GM12864 (cell line): Measurements from ENCODE around the gene RASSF7.

ENCODE experiments used
- DNase-seq: peaks from one replicate; pipeline ENCODE4 v3.0.0-alpha.2; 2011; ENCODE audit warnings: low read depth
- H3K4me3 ChIP-seq: 2 replicates; pipeline ENCODE4 v1.5.1; 2011; ENCODE audit warnings: mild to moderate bottlenecking, low read depth, low read length, control low read depth
- TF ChIP-seq, protein P1 (sequence below): IDR thresholded peaks from 2 replicates; pipeline ENCODE4 v1.5.1; 2011; ENCODE audit warnings: low read depth, mild to moderate bottlenecking, moderate library complexity, low read length, control low read depth, inconsistent platforms; ENCODE audit errors: missing control alignments

RASSF7 gene

DNA sequence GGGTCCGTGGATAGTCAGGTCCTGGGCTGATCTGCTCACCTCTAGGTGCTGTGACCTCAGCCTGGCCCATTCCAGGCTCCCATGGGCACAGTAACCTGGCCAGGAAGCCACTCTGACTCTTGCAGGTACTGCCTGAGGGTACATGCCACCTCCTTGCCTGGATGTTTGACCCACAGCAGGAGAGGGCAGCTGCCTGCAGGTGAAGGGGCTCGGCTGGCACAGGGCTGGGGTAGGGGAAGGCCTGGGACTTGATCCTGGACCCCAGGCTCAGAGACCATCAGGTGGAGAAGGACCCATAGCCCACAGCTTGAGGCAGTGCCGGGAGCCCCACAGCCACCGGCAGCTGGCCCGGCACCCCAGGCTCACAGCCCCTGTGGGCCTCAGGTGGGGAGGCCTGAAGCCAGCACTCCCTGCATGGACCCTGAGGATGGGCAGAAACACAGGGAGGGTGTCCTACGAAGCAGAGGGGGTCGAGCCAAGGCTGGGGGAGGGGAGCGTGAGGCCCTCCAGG lies 20.7 kb upstream of the RASSF7 start:
- DNase-seq, result no peak
- TF ChIP-seq, protein P1, sequence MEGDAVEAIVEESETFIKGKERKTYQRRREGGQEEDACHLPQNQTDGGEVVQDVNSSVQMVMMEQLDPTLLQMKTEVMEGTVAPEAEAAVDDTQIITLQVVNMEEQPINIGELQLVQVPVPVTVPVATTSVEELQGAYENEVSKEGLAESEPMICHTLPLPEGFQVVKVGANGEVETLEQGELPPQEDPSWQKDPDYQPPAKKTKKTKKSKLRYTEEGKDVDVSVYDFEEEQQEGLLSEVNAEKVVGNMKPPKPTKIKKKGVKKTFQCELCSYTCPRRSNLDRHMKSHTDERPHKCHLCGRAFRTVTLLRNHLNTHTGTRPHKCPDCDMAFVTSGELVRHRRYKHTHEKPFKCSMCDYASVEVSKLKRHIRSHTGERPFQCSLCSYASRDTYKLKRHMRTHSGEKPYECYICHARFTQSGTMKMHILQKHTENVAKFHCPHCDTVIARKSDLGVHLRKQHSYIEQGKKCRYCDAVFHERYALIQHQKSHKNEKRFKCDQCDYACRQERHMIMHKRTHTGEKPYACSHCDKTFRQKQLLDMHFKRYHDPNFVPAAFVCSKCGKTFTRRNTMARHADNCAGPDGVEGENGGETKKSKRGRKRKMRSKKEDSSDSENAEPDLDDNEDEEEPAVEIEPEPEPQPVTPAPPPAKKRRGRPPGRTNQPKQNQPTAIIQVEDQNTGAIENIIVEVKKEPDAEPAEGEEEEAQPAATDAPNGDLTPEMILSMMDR, result no peak
- H3K4me3 ChIP-seq, result no peak overlapping the region

DNA sequence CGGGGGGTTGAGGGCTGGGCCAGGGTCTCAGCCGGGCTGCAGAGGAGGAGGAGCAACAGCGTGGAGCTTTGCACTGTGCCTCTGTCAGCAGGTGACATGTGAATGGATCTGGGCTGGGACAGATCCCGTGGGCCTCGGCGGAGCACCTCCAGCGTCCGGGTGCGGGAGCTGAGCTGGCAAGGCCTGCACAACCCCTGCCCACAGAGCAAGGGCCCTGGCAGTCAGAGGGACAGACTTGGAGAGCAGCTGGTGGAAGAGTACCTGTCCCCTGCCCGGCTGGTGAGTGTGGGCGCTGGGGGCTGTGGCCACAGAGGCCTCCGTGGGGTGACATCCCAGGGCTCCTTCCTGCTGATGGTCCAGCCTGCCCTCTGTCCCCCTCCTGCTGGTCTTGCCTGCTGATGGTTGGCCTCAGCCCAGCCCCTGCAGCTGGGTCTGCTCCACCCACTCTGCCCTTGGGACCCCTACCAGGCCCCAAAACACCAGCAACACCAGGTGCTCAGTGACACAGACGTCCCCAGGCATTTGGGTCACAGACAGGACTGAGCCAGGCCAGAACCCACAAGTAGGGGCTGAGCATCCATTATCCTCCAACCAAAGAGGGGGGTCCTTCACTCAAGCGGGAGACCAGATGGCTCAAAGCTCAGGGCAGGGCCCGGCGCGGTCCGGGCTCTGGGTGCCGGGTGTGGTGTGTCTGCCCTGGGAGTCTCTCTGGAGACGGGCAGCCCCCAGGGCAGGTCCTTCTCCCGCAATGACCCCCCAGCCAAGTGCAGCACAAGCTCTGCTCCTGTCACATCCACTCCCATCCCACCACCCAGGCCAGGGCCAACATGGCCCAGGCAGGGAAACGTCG lies 20.0 kb upstream of the RASSF7 start:
- no peak overlapping the region for H3K4me3 ChIP-seq
- TF ChIP-seq, protein P1, result no peak
- no peak for DNase-seq

GRCh38 chr11:541433-541885 lies 19.3 kb upstream of the RASSF7 start:
- TF ChIP-seq, protein P1, result no peak
- DNase-seq, result no peak
- no peak overlapping the region for H3K4me3 ChIP-seq

GRCh38 chr11:544817-545166 lies 16.0 kb upstream of the RASSF7 start:
- TF ChIP-seq, protein P1, result no peak
- no peak overlapping the region for H3K4me3 ChIP-seq
- no peak for DNase-seq

GRCh38 chr11:545171-545570 lies 15.6 kb upstream of the RASSF7 start:
- TF ChIP-seq, protein P1, result no peak
- no peak for DNase-seq

GRCh38 chr11:548700-549603 lies 11.8 kb upstream of the RASSF7 start:
- no peak overlapping the region for H3K4me3 ChIP-seq
- DNase-seq, result no peak
- TF ChIP-seq, protein P1, result no peak

More at GRCh38 chr11:545171-545570, 15.6 kb upstream of the RASSF7 start:
- H3K4me3 ChIP-seq, result no peak overlapping the region
